ENCODE data around the gene SWI5.

The SWI5 gene

DNA sequence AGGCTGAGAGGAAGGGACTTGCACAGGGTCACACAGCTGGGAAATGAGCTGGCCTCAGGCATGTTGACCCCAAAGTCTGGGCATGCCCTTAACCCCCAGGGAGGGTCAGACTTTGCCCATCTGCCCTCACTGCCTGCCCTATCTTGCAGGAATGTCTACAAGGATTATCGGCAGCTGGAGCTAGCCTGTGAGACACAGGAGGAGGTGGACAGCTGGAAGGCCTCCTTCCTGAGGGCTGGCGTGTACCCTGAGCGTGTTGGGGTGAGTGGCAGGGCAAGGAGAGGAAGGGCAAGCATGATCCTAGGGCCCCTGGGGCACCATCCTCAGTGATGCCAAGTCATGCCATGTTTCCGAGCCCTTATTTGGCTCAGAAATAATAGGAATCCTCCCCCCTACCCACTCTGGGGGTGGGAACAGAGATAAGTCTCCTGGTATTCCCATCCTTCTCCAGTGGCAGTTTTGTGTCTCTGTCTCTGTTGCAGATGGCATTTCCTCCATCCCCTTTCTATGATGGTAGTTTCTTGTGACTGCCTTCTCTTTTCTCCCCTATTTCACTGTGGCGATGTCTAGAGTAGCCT lies 28.8 kb upstream of the SWI5 start:
- no peak for TF ChIP-seq GATA2 (IDR thresholded peaks at IDR 0.05; ENCODE audit: low read depth, low read length)

DNA sequence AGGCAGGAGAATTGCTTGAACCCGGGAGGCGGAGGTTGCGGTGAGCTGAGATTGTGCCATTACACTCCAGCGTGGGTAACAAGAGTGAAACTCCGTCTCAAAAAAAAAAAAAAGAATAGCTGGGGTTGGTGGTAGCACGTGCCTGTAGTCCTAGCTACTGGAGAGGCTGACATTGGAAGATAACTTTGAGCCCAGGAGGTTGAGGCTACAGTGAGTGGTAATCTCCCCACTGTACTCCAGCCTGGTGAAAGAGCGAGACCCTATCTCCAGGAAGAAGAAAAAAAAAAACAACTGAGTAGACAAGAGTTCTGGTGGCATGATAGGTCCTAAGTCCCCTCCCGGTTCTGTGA lies 26.5 kb upstream of the SWI5 start:
- TF ChIP-seq GATA3 (IDR thresholded peaks at IDR 0.05; ENCODE audit: low read depth, low read length) (no peak), GATA2 (IDR thresholded peaks at IDR 0.05; ENCODE audit: low read depth, low read length) (no peak)

DNA sequence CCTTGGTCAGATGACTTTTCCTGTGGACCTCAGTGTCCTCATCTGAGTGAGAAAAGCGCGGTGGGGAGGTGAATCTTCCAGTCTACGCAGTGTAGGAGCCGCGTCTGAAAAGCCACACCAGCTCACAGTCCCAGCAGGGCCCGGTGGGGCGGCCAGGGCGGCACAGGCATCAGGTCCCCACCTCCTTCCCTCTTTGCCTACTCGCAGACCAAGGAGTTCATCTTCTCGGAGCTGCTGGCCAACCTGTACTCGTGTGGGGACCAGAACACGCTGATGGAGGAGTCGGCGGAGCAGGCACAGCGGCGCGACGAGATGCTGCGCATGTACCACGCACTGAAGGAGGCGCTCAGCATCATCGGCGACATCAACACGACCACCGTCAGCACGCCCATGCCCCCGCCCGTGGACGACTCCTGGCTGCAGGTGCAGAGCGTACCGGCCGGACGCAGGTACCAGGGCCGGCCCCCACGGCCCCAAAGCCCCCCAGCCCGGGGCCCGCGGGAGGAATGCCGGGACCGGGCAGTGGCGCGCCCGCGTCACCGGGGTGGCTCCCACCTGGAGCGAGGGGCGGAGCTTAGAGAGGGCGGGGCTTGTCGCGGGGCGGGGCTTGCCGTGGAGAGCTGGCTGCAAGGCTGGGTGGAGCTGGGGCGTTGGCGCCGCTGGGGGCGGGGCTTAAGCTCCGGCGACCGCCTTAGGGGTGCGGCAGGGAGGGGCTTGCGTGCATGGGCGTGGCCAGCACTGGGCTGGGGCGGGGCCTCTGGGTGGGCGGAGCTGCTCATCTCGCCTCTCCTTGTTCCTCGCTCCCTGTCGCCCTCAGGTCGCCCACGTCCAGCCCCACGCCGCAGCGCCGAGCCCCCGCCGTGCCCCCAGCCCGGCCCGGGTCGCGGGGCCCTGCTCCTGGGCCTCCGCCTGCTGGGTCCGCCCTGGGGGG lies 25.9 kb upstream of the SWI5 start:
- no peak for TF ChIP-seq GATA3 (IDR thresholded peaks at IDR 0.05; ENCODE audit: low read depth, low read length)
- no peak for TF ChIP-seq GATA2 (IDR thresholded peaks at IDR 0.05; ENCODE audit: low read depth, low read length)

DNA sequence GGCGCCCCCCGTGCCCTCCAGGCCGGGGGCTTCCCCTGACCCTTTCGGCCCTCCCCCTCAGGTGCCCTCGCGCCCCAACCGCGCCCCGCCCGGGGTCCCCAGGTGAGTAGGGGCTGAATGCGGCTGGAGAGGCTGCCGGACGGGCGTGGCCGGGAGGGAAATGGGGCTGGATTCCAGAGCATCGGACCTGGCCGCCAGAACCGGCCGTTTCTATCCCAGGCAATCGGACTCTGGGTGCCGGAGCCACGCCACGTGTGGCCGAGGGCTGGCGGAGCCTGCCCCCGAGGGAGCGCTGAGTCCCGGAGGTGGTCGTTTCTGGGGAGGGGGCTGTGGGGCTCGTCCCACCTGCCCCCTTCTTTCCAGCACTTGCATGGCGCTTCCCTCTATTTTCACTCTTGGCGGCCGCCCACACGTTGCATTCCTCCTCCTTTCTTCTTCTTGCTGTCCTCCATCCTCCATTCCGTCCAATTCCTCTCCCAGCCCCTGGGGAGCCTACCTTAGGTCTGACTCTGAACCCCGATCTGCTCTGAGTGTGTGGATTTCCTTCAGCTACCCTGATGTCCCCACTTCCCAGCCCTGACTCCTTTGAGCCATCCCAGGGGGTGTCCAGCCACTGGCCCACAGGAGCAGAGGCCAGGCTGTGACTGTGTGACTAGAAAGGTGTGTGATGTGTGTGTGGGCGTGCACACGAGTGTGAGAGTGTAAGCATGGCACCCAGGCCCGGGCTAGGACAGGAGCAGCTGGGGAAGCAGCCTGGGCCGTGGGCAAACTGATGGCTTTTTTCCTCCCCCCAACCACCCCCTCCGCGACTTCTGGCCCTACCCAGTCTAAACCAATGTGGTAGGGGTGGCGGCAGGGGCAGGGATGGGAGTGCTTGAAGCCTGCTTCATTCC lies 25.0 kb upstream of the SWI5 start:
- TF ChIP-seq GATA3 (IDR thresholded peaks at IDR 0.05; ENCODE audit: low read depth, low read length) (no peak), GATA2 (IDR thresholded peaks at IDR 0.05; ENCODE audit: low read depth, low read length) (no peak)

DNA sequence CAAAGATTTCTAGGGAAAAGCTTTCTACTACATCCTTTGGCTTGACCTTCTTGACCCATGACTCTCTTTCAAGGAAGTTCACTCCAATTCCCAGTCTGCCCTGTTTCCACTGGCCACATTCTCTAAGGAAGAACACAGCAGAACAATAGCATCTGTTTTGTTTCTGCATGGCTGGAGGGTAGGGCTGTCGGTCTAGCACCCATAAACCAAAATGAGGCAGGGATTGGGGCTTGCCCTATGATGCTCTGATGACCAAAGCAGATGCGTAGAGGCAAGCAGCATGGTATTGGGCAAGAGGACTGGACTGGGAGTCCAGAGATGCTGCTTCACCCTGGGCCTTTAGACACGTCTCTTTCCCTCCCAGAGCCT lies 24.4 kb upstream of the SWI5 start:
- no peak for TF ChIP-seq GATA2 (IDR thresholded peaks at IDR 0.05; ENCODE audit: low read depth, low read length)

DNA sequence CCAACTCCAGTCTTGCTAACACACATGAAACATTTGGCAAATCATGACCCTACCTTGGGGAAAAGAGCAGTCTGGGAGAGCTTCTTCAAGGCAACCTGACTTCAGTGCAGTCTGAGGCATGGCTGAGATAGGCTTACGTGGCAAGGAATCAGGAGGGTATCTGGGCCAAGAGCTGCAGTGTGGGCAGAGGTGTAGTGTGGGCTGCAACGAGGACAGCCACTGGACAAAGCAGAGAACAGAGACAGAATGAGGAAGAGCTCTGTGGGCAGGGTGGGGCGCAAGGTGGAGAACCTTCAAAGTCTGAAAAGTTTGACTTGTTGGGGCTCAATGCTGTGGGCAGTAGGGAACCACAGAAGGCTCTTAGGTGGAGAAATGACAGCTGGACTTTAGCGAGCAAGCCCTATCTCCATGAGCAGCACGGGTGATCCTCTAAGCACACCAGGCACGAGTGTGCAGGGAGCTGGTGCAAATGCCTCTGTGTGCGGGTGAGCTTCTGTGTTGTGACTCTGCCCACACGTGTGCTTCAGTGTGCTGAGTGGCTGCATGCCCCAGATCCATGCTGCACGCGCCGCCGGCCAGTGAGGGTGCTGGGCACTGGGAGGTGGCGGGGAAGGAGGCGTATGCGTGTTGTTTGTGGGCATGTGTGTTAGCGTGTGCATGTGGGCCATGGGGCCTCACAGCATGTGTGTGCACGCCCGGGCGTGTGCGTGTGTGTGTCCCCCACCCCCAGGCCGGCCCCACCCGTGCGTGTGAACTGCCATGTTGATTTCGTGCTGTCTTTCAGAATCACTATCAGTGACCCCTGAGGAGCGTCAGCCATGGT lies 23.5 kb upstream of the SWI5 start:
- TF ChIP-seq GATA2 (IDR thresholded peaks at IDR 0.05; ENCODE audit: low read depth, low read length) (no peak), GATA3 (IDR thresholded peaks at IDR 0.05; ENCODE audit: low read depth, low read length) (no peak)

DNA sequence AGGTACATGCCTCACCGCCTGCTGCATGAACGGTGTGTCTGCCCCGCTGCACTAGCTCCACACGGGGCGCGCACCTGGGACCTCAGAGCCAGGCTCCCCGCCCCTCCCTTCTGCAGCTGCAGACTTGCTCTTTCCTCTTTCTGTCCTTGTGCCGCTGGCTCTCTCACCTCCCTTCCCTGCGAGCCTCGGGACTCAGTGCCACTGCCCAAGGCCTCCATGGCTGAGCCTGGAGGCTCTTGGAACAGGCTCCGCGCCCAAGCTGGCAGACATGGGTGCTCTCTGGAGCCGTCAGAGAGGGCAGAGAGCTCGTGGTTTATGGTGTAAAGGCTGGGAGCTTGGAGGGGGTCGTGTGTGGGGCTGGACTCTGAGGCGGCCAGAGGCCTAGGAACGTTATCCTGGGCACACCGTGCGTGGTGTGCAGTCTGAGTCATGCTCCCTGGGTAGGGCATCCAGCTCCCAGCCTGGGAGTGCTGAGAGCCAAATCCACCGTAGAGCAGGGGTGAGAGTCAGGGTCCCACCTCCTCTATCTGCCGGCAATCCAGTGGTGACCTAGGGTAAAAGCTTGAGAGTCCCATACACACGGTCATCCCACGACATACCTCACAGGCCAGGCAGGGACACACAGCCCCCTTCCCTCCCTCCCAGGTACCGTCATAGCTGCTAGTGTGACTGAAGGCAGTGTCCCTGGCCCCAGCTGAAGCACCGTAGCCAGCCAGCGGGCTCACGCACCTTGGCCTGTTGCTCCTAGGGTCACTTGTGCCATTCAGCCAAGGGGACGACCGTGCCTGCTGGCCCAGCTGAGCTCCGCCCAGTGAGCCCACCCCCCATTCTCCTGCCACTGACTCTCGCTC lies 22.7 kb upstream of the SWI5 start:
- no peak for TF ChIP-seq GATA3 (IDR thresholded peaks at IDR 0.05; ENCODE audit: low read depth, low read length)
- TF ChIP-seq GATA2 (IDR thresholded peaks at IDR 0.05; ENCODE audit: low read depth, low read length), result no peak

DNA sequence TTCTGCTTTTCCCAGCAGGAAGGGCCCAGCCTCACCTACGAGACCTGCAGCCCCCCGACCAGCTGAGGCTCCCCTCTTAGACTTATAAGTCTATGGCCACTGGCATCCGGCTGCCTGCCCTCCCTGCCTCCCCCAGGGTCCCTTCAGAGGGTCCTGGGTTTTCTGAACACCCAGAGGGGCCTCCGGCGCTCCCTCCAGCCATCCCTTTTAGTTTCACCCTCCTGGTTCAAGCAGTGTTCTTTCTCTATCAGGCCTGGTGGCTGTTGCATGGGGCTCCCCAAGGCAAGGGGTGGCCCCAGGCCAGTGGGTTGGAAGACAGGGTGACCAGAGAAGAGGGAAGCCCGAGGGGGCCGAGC lies 22.1 kb upstream of the SWI5 start:
- no peak for TF ChIP-seq GATA3 (IDR thresholded peaks at IDR 0.05; ENCODE audit: low read depth, low read length)
- no peak for TF ChIP-seq GATA2 (IDR thresholded peaks at IDR 0.05; ENCODE audit: low read depth, low read length)

DNA sequence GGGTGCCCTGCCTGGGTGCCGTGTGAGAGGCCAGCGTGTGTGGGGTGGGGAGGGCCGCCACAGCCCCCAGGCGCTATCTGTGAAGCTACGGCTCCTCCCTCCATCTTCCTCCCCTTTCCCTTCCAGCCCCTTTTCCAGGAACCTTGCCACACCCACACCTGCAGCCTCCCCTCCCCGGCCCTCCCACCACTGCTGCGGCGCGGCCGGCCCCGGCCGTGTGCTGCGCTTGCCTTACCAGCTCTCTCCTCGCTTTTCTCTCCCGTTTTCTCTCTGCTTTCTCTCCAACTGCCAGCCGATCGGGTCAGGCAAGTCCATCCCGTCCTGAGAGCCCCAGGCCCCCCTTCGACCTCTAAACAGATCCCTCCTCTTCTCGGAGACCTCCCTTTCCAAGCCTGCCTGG lies 21.7 kb upstream of the SWI5 start:
- TF ChIP-seq GATA2 (IDR thresholded peaks at IDR 0.05; ENCODE audit: low read depth, low read length) (no peak), GATA3 (IDR thresholded peaks at IDR 0.05; ENCODE audit: low read depth, low read length) (no peak)

DNA sequence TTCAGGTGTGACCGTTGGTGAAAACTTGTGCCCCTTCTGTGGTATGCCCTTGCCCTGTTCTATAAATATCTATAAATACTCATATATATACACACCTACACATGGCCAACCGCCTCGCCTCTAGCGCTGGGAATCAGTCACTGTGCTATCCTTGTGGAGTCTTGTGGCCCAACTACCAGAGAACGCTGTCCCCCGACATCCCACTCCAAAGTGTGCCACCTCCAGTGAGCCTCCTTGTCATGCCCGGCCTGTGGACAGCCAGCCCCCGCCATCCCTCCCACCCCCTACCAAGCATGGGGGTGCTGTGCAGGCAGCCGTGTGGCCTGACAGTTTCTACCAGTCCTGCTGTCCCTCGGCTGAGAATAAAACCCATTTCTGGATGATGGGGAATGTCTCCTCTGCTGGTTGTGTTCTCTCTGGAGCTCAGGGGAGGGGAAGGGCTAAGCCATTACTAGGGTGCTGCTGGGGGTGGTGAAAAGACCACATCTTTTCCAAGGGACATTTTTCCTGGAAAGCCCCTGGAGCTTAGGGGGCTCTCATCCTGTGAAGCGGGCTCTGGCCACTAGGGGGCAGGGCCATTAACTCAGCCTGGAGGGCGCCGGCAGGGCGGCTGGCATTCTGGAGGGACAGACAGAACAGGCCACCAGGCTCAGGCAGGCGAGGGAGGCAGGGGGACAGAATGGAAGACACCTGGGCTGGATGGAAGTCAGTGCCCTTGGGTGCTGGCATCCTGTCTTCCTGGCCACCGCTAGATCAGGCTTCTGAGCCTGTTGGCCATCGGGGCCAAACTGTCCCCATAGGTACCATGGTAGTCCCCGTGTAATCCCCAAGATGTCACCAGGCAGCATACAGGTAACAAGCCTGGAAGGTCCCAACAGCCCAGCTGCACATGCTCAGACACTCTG lies 21.0 kb upstream of the SWI5 start:
- TF ChIP-seq GATA2 (IDR thresholded peaks at IDR 0.05; ENCODE audit: low read depth, low read length) (no peak), GATA3 (IDR thresholded peaks at IDR 0.05; ENCODE audit: low read depth, low read length) (no peak)

DNA sequence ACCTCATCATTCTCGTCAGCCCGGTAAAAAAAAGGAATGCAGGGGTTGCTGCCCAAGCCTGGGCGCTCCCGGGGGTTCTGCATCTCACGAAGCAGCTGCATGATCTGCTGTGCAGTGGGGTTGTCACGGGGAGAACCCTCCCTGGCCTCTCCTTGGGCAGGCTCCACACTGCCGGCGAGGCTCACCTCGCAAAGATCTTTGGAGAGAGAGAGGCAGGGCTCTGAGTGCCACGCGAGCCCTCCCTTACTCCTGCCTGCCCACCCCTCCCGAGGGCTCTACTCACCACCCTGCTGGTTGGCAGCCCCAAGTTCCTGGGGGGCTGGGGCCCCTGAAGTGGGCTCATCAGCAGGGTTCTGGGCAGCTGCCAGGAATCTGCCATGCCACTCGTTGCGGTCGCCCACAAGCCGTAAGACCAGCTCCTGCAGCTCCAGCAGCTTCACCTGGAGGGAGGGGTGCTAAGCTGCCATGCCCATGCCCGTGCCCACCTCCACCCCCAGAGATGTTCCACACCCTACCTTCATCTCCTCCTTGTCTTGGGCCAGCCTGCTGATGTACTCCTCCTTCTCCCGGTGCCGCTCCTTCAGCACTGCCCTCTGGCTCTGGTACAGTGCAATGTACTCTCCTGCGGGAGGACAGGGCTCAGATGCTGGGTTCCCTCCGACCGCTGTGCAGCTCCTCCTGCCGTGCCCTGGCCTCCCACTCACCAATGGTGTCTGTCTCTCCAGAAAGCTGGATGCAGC lies 18.8 kb upstream of the SWI5 start:
- TF ChIP-seq GATA3 (IDR thresholded peaks at IDR 0.05; ENCODE audit: low read depth, low read length) (no peak), GATA2 (IDR thresholded peaks at IDR 0.05; ENCODE audit: low read depth, low read length) (no peak)

DNA sequence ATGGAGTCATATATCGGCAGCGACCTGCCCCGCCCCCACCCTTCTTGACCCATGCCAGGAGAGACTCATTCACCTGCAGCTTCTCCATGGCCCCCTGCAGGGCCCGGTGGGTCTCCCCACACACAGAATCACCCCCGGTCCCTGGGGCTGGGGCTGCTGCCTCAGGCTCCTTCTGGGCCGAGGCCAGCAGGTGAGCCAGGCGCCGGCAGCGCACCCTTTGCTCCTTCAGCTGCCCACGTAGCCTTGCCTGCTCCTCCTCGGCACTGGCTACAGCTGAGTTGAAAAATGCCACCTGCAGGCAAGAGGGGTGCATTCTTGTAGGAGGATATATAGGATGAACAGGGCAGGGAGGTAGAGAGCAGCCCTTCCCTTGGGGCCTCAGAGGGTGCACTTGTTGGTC lies 18.2 kb upstream of the SWI5 start:
- no peak for TF ChIP-seq GATA2 (IDR thresholded peaks at IDR 0.05; ENCODE audit: low read depth, low read length)
- TF ChIP-seq GATA3 (IDR thresholded peaks at IDR 0.05; ENCODE audit: low read depth, low read length), result no peak

All from SH-SY5Y (cell line).